ENCODE results near the gene RASGRF2.

- TF ChIP-seq POLR2A (IDR thresholded peaks at IDR 0.05; ENCODE audit: low read length) (no peak), GATA1 (IDR thresholded peaks at IDR 0.05; ENCODE audit: low read depth, low read length) (no peak)
Observed at GRCh38 chr5:81245871-81246235, 285.7 kb downstream of the RASGRF2 start.
